Measurements from ENCODE around the gene SIRPB2. TPM values are rescaled to one million over a fixed set of nuclear protein-coding genes. Genes with fewer than 3 reads are reported as not detected.
A peak's percentile ranks its signal among the peaks of the same experiment; 100 is the strongest.

The SIRPB2 gene
- polyA plus RNA-seq, 1 donor (not counting 4 experiments of a cell fraction or from before 2014, with no cell fraction given) = 1.6 TPM

DNA sequence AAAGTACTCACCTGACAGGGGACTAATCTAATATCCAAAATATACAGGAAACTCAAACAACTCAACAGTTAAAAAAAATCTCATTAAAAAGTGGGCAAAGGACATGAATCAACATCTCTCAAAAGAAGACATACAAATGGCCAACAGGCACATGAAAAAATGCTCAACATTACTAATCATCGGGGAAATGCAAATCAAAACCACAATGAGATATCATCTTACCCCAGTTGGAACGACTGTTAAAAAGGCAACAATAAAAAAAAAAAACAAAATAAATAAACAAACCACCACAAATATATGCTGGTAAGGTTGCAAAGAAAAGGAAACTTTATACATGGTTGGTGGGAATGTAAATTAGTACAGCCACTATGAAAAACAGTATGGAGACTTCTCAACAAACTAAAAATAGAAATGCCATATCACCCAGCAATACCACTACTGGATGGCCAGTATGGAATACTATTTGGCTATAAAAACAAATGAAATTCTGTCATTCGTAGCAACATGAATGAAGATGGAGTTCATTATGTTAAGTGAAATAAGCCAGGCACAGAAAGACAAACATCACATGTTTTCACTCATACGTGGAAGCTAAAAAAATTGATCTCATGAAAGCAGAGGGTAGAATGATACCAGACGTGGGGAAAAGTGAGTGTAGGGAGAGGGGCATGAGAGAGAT lies 6.6 kb downstream of the SIRPB2 start:
- TF ChIP-seq, protein P1, sequence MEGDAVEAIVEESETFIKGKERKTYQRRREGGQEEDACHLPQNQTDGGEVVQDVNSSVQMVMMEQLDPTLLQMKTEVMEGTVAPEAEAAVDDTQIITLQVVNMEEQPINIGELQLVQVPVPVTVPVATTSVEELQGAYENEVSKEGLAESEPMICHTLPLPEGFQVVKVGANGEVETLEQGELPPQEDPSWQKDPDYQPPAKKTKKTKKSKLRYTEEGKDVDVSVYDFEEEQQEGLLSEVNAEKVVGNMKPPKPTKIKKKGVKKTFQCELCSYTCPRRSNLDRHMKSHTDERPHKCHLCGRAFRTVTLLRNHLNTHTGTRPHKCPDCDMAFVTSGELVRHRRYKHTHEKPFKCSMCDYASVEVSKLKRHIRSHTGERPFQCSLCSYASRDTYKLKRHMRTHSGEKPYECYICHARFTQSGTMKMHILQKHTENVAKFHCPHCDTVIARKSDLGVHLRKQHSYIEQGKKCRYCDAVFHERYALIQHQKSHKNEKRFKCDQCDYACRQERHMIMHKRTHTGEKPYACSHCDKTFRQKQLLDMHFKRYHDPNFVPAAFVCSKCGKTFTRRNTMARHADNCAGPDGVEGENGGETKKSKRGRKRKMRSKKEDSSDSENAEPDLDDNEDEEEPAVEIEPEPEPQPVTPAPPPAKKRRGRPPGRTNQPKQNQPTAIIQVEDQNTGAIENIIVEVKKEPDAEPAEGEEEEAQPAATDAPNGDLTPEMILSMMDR (optimal IDR thresholded peaks at IDR 0.05 in 1 of 3, IDR thresholded peaks at IDR 0.05 in 1 of 3, conservative IDR thresholded peaks at IDR 0.05 in 1 of 3; ENCODE audit: extremely low read depth in 1 of 3, insufficient read depth in 2 of 3, low read length in 3 of 3) = no peak
- no peak for TF ChIP-seq EZH2 (IDR thresholded peaks at IDR 0.05; ENCODE audit: low read length)
- Histone ChIP-seq H3K79me2 (ENCODE audit: control insufficient read depth, insufficient read depth, low read length) (no peaks in the 10 kb centered on the region), H3K27me3 (ENCODE audit: control insufficient read depth, extremely low read depth, insufficient read depth, low read length) (no peaks in the 10 kb centered on the region), H4K20me1 (ENCODE audit: control insufficient read depth, extremely low read depth, insufficient read depth, low read length) (no peaks in the 10 kb centered on the region), H3K4me3 (ENCODE audit: control insufficient read depth in 2 of 3, extremely low read depth in 1 of 3, insufficient read depth in 2 of 3, low read depth in 1 of 3, low read length in 3 of 3) (no peak overlapping the region), H3K9ac (ENCODE audit: control insufficient read depth, extremely low read depth, insufficient read depth, low read length) (no peak overlapping the region), H3K9me1 (ENCODE audit: control insufficient read depth, extremely low read depth, insufficient read depth, low read length) (no peaks in the 10 kb centered on the region), H3K4me1 (ENCODE audit: control insufficient read depth, extremely low read depth, insufficient read depth, low read length) (peaks cover 35% of the 10 kb centered on the region), H3K27ac (ENCODE audit: control insufficient read depth, insufficient read depth, low read length) (peak overlapping the region; percentile 17), H3K36me3 (ENCODE audit: control insufficient read depth in 2 of 2, extremely low read depth in 1 of 2, insufficient read depth in 2 of 2, low read length in 2 of 2) (no peaks in the 10 kb centered on the region), H2AFZ (ENCODE audit: control insufficient read depth, low read length) (peak overlapping the region; percentile 43), H3K4me2 (ENCODE audit: control insufficient read depth, extremely low read depth, insufficient read depth, low read depth, low read length) (peak overlapping the region; percentile 62), H3K9me3 (ENCODE audit: control insufficient read depth, low read depth, low read length) (no peaks in the 10 kb centered on the region)
- FAIRE-seq (peak; percentile 20), DNase-seq (ENCODE audit: low read depth, low spot score) (no peak)
- dilution Hi-C loops (cut with MboI; ENCODE audit: extremely low pct_ligation_motif_present, low sequenced_read_pairs) = no loop called here

- dilution Hi-C loops (cut with MboI; ENCODE audit: extremely low pct_ligation_motif_present, low sequenced_read_pairs) = no loop called here
Observed at GRCh38 chr20:1479831-1480595, 11.2 kb downstream of the SIRPB2 start.

More at GRCh38 chr20:1479831-1480595, 11.2 kb downstream of the SIRPB2 start:
- H3K27ac ChIP-seq (ENCODE audit: control insufficient read depth, insufficient read depth, low read length) = no peak overlapping the region
- no peak overlapping the region for H3K4me3 ChIP-seq (ENCODE audit: control insufficient read depth in 2 of 3, extremely low read depth in 1 of 3, insufficient read depth in 2 of 3, low read depth in 1 of 3, low read length in 3 of 3)
- H2AFZ ChIP-seq (ENCODE audit: control insufficient read depth, low read length) = no peak overlapping the region
- no peaks in the 10 kb centered on the region for H3K9me1 ChIP-seq (ENCODE audit: control insufficient read depth, extremely low read depth, insufficient read depth, low read length)
- H3K9me3 ChIP-seq (ENCODE audit: control insufficient read depth, low read depth, low read length) = no peaks in the 10 kb centered on the region
- TF ChIP-seq, protein P1 (optimal IDR thresholded peaks at IDR 0.05 in 1 of 3, IDR thresholded peaks at IDR 0.05 in 1 of 3, conservative IDR thresholded peaks at IDR 0.05 in 1 of 3; ENCODE audit: extremely low read depth in 1 of 3, insufficient read depth in 2 of 3, low read length in 3 of 3) = no peak
- TF ChIP-seq EZH2 (IDR thresholded peaks at IDR 0.05; ENCODE audit: low read length) = no peak
- H3K79me2 ChIP-seq (ENCODE audit: control insufficient read depth, insufficient read depth, low read length) = peaks cover 2% of the 10 kb centered on the region
- no peaks in the 10 kb centered on the region for H4K20me1 ChIP-seq (ENCODE audit: control insufficient read depth, extremely low read depth, insufficient read depth, low read length)
- no peaks in the 10 kb centered on the region for H3K36me3 ChIP-seq (ENCODE audit: control insufficient read depth in 2 of 2, extremely low read depth in 1 of 2, insufficient read depth in 2 of 2, low read length in 2 of 2)
- DNase-seq (ENCODE audit: low read depth, low spot score) = no peak
- peak; percentile 9 for FAIRE-seq
- H3K27me3 ChIP-seq (ENCODE audit: control insufficient read depth, extremely low read depth, insufficient read depth, low read length) = no peaks in the 10 kb centered on the region
- H3K9ac ChIP-seq (ENCODE audit: control insufficient read depth, extremely low read depth, insufficient read depth, low read length) = no peak overlapping the region
- H3K4me1 ChIP-seq (ENCODE audit: control insufficient read depth, extremely low read depth, insufficient read depth, low read length) = peaks cover 49% of the 10 kb centered on the region
- no peak overlapping the region for H3K4me2 ChIP-seq (ENCODE audit: control insufficient read depth, extremely low read depth, insufficient read depth, low read depth, low read length)

Measured in keratinocyte (primary cell).